Measurements from ENCODE around the gene UBASH3B. TPM values are rescaled to one million over a fixed set of nuclear protein-coding genes. Genes with fewer than 3 reads are reported as not detected.
A peak's percentile ranks its signal among the peaks of the same experiment; 100 is the strongest.
"Not testable (repeated sequence)": the region's sequence is repeated elsewhere in the genome, so short reads cannot be mapped to it uniquely, and the experiment has no call there.

UBASH3B gene
- polyA plus RNA-seq (ENCODE audit: insufficient read depth in 1 of 5, insufficient read length in 5 of 5, low replicate concordance in 1 of 5): 1 to 10 TPM; 4.3 to 6.0 (median 4.5) TPM
- long read RNA-seq, donor 1: 0 reads
- long read RNA-seq, donor 2: 0 reads
- long read RNA-seq, donor 3: 0 reads
- long read RNA-seq, donor 4: 0 reads
- long read RNA-seq, donor 5: 0 reads
- long read RNA-seq, donor 6: 0 reads
- long read RNA-seq, donor 7: 0 reads
- long read RNA-seq, donor 8: 0 reads

GRCh38 chr11:122655527-122656072 is at the start of gene UBASH3B:
TSS of gene UBASH3B (plus strand) at chr11:122655722. CDS start at chr11:122656050, 328 bp downstream.
- peak; percentile 70 to 75 for DNase-seq

DNA sequence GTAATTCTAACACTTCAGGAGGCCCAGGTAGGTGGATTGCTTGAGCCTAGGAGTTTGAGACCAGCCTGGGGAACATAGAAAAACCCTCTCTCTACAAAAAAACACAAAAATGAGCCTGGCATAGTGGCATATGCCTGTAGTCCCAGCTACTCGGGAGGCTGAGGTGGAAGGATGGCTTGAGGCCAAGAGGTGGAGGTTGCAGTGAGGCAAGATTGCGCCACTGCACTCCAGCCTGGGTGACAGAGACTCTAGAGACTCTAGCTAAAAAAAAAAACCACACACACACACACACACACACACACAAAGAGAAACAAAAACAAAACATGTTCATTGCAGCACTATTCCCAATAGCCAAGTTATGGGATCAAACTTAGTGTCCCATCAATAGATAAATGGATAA is 48.4 kb upstream of the UBASH3B start:
- not testable (repeated sequence) for DNase-seq

GRCh38 chr11:122612123-122612824 is 43.2 kb upstream of the UBASH3B start:
- DNase-seq: no peak

DNA sequence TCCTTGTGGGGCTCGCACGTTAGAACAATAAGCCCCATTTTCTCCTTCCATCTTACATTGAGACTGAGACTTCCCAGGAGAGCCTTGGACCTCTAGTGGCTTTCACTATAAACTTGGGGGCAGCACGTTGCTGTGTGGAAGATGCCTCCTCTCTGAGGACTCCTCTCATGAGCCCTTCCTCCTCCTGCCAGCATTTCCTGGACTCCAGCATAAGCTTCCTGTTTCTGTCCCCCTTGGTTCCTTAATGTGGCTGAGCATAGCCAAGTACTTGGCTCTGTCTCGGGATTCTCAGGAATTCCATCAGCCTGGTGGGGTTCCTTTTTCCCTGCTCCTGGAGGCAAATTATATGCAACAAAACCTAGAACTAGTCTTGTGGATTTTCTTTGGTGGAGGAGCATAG is 38.8 kb upstream of the UBASH3B start:
- DNase-seq: no peak

- DNase-seq: no peak
These were observed 38.2 kb upstream of the UBASH3B start for GRCh38 chr11:122617297-122617696.

DNA sequence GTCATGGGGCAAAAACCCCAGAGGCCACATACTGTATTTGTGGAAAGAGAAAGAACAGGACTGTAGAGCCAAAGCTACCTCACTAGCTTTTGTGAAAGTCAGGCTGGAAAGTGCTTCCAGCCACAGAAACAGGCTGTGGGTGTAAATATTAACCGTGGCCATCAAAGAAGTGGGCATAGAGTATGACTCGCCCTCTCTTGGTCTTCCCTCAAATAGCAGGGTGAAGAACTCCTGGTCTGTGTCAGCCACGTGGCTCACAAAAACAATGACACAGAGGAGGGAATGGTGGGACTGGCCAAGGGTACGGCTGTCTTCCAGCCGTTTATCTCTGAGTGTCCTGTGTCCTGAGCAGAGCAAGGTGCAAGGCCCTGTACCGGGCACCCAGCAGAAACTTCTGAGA is 37.6 kb upstream of the UBASH3B start:
- no peak for DNase-seq

- no peak for DNase-seq
These were observed 36.6 kb upstream of the UBASH3B start for GRCh38 chr11:122618927-122619326.

DNA sequence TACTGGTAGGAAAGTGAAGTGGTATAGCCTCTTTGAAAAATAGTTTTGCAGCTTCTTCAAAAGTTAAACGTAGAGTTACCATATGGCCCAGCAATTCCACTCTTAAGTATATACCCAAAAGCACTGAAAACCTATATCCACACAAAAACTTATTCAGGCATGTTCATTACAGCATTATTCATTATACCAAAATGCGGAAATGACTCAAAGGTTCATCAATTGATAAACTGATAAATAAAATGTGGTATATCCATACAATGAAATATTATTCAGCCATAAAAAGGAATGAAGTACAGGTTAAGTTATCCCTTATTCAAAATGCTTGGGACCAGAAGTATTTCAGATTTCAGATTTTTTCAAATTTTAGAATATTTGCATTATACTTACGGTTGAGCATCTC is 35.8 kb upstream of the UBASH3B start:
- no peak for DNase-seq

DNA sequence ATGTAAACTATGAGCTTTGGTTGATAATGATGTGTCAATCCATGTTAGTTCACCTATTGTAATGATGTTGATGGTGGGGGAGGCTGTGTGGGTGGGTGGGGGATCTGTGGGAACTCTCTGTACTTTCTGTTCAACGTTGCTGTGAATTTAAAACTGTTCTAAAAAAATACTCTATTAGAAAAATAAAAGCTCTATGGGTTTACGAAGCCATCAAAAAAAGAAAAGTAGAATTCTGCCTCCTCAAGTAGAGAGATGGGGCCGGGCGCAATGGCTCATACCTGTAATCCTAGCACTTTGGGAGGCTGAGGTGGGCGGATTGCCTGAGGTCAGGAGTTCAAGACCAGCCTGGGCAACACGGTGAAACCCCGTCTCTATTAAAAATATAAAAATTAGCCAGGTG is 30.0 kb upstream of the UBASH3B start:
- DNase-seq: not testable (repeated sequence)

GRCh38 chr11:122625976-122626665 is 29.4 kb upstream of the UBASH3B start:
- DNase-seq: no peak

DNA sequence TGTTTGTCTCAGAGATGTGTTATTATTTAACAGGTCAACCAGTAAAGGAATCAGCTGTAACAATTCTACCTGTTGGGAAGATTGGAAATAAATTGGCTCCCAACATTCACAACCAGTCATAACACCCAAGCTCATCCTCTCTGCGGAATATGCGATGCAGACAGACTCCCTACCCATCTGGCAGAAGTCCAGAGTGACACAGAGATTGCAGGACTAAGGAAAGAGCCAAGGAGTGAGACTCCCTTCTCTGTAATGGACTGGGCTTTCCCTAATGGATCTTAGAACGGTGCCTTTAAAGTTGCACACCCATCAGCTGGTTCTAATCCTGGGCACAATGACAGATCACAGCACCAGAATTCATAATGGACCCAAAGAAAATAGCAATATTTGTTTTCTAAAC is 27.8 kb upstream of the UBASH3B start:
- DNase-seq: no peak

DNA sequence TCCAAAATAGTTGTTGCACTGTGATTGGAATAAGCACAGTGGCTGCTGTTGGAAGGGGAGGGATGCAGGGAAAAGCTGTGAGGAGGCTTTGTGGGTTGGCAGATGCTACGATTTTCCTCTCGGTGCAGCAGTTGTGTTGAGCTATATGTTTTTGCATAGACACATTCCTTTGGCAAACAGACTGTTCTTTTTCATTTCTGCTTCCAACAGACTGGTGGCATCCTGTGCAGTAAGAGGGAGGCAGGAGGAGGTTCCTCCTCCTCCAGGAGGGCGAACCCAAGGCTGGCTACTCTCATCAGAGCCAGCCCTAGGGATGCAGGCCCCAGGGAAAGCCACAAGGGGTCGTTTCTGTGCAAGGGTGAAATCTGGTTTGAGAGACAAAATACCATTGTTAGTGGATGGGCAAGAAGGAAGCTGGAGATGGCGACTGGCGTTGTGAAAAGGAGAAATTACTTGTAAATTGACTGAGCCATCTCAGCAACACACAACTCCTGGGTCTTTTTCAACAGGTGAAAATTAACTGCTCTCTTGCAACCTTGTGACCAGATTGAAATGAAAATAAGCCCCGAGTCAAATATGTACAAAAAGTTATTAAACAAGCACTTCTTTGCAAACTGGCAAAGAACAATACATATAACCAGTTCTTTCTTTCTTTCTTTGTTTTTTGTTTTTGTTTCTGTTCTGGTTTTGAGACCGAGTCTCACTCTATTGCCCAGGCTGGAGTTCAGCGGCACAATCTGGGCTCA is 26.5 kb upstream of the UBASH3B start:
- DNase-seq: peak; percentile 17 to 46

DNA sequence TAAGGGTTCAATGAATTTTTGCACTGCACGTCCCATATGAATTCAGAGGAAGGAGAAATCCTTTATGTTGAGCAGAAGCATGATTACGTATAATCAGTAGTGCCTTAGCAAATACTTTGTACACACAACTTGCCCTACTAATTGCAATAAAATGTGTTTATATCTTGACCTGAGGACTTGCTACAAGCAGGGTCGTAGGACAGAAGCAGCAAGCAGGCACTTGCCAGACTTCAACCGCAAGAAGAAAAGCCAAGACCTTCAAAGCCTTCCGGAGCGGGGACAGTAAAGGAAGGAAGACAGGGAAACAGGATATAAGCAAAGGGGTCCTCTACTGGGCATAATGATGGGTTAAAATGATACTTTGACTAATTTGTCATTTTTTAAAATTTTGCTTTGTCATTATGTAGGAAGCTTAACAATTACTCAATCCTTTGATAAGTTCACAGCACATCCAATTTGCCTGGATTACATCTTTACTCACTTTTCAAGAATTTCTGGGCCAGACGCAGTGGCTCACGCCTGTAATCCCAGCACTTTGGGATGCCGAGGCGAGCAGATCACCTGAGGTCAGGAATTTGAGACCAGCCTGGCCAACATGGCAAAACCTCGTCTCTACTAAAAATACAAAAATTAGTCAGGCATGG is 23.2 kb upstream of the UBASH3B start:
- no peak for DNase-seq

DNA sequence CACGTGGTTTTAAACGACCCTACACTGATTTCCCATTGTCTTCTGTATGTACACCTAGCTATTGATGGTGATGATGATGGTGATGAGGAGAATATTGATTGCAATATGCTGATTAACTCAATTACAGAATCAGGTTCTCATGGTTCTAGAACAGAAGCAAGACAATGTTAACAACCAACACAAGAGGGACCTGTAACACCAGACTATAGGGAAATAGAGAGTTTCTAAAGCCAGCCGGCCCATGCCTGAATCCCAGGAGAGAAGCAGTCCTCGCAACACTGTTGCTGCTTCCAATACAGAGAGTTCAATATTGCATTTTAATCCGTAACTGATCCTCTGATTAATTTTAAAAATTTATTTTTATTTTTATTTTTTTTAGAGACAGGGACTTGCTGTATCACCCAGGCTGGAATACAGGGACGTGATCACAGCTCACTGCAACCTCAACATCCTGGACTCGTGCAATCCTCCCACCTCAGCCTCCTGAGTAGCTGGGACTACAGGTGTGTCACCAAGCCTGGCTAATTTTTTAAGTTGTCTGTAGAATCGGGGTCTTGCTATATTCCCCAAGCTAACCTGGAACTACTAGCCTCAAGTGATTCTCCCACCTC is 22.2 kb upstream of the UBASH3B start:
- DNase-seq: peak in 1 of 2 donors; percentile 23

- peak; percentile 14 to 43 for DNase-seq
These were observed 21.0 kb upstream of the UBASH3B start for GRCh38 chr11:122634501-122634900.

DNA sequence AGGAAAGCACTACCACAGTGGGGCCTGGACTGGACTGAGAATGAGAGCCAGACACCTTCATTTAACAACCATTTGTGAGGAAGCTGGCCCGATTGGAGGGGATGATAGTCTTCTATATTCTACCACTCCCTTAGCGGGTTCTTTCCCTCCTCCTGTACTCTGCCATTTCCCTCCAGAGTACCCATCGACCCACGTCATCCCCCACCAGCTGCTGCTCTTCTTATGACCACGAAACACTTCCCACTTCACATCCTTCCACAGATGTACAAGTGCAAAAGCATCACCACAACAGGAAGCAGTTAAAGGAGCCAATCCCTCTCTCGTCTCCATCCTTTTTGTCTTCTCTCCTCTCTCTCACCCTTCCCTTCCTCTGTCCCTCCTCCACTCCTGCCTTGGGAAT is 18.0 kb upstream of the UBASH3B start:
- DNase-seq: no peak

GRCh38 chr11:122642472-122642922 is 13.0 kb upstream of the UBASH3B start:
- DNase-seq: no peak

DNA sequence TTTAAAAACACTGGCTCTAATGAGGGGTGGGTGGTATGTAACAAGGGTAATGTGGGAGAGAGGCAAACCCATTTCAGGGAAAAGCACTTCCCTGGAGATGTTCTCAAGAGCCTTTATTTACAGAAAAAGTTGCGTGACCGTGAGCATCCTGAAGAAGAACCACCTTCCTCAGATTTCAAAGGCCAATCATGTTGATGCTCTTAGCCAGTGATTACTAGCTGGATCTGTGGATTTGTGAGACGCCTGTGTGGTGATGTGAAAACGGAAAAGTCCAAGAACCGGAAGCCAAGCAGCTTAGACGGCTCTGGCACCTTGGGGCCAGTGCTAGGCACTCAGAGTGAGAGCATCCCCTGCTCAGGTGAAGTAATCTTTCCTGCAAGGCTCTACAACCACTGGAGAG is 12.6 kb upstream of the UBASH3B start:
- no peak for DNase-seq

DNA sequence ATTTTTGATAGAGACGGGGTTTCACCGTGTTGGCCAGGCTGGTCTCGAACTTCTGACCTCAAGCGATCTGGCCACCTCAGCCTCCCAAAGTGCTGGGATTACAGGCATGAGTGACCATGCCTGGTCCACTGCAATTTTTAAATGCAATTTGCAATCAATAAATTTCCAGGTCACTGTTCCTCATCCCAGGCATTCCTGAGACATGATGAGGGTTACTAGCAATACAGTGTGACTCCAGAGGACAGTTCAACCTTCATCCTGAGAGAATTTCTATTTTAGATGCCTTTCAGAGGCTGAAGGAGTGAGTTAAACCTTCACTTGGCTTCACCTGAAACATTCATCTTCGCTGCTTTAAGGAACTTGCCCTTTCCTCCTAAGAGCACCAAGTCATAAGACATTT is 9.7 kb upstream of the UBASH3B start:
- no peak for DNase-seq

- DNase-seq: no peak
These were observed 8.8 kb upstream of the UBASH3B start for GRCh38 chr11:122646549-122647340.
